Hepatic stellate cell (primary cell): ENCODE results near the gene ITGB4.

ENCODE experiments used
- DNase-seq: peaks from one replicate; pipeline ENCODE4 v3.0.0; 2011; ENCODE audit warnings: low spot score

Gene ITGB4

DNA sequence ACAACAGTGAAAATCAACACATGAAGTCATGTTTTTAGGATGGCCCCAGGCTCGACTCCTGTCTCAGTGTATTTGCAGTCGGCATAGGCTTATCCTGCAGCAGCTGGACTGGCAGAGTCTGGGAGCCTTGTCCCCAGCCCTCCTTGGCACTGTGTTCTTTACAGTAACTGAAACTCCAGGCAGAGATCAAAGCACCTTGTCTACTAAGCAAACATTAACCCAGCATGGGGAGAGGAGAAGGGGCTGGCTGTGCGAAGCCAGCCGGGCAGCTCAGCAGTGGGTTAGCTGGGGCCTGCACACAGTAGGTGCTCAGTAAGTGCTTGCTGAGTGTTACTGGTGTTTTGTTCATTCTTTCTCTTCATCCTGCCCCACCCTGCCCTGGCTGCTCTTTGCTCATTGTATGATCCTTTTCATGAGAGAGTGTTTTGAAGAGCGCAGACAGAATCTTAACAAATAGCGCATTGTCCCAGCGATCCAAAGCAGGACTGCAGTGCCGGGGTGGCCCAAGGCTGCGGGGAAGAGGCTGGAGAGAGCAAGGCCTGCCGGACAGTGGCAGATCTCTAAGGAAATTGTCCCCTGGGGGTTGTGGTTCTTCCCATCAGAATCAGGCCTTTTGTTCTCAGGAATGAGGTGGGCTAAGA, 23.5 kb upstream of the ITGB4 start:
- DNase-seq: no peak

DNA sequence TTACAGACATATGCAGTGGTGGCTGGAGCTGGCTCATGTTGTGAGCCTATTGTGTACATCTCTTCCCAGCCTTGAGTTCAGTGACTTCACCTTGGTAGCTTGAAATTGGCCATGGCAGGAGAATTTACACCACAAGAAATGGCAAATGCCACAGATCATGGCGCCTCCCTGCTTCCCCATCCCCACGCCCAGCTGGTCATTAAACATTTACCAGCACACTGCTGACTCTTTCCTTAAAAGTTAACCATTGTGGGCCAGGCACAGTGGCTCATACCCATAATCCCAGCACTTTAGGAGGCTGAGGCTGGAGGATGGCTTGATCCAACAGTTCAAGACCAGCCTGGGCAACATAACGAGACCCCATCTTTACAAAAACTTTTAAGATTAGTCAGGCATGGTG, 22.6 kb upstream of the ITGB4 start:
- DNase-seq: no peak

DNA sequence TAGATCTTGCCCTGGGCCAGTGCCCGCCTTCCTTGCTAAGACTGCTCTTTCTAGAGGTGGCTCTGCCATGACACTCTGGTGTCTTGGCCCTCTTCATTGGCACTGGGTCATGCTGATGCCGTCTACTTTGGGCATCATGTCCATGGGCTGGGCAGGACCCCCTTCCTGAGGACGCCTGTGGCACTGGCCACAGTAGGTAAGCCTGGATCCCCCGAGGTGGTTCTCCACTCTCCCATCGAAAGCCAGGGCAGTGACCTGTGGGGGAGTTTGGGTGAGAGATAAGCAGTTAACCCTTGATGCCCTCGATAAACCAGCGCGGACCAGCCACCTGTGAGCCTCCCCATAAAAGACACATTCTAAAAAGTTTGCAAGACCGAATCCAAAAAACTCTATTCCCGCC, 20.0 kb upstream of the ITGB4 start:
- no peak for DNase-seq

DNA sequence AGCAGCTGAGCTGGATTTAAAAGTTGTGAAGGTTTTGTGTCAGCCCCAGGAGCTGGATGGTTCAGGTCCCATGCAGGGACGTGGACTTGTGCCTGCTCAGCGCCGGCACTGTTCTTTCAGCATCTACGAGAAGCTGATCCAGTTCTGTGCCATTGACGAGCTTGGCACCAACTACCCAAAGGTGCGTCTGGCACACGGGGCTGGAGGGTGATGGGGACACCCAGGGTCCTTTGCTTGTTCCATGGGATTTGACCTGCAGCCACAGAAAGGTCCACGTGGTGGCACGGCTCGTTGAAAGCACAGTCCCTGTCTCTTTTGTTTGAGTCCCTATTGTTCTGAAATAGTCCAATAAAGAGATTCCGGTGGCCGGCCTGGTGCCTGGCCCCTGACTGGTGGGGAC, 18.1 kb upstream of the ITGB4 start:
- DNase-seq: no peak

DNA sequence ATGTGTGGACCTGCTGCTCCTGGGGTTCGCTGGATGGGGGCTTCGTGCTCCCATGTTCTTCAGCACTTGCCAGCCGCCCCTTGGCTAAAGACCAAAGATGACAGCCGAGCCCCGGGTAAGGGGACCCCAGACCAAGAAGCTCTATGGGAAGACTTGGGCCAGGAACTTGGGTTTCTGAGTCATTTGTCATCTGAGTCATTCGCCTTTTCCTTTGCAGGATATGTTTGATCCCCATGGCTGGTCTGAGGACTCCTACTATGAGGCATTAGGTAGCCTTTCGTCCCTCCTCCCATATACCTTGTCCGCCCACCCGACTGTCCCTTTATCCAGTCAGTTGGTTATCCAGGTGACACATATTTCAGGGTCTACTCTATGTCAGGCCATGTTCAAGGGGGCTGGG, 17.7 kb upstream of the ITGB4 start:
- no peak for DNase-seq

DNA sequence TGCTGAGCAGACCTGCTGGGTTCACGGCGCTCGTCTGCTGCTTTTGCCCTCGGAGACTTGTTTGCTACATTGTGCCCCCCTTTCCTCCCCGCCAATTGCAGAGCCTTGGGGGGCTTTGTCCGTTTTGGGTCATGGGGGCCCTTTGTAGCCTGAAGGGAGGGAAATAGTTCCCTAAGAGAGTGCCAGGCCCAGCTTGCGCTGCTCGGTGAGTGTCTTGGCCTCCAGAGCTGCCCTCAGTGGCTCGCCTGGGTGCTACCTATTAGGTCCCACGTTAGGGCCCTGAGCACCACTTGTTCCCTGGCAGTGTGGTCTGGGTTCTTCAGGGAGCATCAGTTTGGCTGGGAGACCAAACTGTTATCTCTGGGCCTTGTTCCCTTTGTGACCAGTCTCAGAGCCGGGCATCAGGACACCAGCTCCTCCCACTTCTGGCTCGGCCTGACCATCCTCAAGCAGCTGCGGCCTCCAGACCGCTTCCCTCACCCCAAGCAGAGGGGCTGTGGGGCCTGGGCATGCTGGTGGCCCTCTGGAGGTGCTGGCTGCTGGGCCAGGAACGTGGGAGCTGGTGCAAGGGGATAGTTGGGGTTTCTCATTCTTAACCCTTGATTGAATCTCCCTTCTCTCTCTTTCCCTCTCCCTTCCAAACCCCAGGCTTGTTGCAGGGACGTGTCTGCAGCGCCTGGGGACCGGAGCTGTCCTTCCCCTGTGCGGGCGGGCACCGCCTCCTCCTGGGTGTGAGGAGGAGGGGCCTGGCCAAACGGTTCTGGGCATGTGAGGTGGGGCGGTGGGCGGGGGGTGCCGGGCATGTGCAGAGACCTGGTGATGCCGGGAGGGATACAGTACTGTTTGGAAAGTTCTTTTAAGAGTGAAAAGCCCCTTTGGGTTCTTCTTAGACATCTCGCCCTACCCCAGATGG, 16.0 kb upstream of the ITGB4 start:
- DNase-seq: no peak

DNA sequence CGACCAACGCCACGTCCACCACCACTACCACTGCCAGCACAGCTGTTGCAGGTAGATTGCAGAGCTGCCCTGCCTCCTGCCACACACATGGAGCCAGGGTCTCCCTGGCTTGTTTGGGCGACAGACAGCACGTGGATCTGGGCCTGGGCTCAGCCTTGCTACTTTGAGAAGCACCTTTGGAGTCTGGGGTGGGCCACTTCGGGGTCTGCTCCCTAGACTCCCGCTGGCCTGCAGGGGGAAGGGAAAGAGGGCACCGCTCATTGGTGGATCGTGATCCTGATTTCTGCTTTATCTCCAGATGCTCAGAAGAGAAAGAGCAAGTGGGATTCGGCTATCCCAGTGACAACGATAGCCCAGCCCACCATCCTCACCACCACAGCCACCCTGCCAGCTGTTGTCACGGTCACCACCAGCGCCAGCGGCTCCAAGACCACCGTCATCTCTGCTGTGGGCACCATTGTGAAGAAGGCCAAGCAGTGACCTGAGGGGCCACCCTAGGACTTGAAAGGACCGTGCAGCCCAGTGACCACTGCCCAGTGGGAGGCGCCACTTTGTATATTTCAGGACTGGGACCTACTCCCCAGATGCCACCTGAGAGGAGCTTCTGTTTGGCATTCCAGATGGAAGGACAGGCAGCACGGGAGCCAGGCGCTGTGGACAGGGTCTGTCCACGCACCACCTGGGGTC, 15.1 kb upstream of the ITGB4 start:
- no peak for DNase-seq

DNA sequence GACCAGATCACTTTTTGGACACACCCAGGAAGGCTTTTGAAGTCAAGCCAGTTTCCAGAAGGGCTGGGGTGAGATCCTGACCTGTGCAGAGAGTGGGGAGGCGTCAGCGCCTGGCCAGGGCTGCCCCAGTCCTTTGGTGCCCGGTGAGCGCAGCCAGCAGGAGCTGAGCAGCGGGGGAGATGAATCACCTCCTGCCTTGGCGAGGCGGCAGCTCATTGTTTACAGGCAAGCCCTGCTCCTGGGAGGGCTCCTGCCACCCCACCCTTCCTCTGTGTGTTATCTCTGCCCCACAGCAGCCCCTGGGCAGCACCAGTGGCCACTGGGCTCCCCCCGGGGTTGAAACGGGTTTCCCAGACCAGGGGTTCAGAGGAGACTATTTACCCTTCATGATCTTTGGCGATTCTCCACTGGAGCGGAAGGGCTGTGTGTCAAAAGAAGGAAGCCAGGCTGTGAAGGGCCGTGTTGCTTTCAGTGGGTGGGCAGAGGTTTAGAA, 14.1 kb upstream of the ITGB4 start:
- DNase-seq: no peak

DNA sequence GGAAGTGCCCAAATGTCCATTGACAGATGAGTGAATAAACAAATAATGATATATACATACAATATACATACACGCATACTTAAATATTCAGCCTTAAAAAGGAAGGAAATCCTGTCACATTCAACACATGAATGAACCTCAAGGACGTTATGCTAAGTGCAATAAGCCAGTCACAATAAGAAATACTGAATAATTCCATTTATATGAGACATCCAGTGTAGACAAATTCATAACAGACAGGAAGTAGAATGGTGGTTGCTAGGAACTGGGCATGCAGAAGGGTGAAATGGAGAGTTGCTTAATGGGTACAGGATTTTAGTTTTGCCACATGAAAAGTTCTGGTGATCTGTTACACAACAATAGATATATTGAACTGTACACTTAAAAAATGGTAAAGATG, 8.8 kb upstream of the ITGB4 start:
- DNase-seq: no peak

DNA sequence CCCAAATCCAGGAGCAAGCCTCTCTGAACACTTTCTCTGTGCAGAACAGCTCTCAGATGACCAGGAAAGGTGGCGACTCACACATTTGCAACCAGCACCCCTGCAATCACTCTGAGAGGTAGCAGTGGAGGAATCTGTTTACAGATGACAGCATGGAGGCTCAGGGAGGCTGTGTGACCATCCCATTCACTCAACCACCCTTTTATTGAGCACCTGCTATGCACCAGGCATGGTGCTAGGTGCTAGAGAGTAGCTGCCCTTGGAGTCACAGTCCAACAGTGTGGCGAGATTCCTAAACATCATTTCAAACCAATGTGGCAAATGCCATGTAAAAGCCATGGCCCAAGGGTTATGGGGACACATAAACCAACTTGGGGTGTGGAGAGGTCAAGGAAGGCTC, 1.5 kb upstream of the ITGB4 start:
- DNase-seq: no peak

DNA sequence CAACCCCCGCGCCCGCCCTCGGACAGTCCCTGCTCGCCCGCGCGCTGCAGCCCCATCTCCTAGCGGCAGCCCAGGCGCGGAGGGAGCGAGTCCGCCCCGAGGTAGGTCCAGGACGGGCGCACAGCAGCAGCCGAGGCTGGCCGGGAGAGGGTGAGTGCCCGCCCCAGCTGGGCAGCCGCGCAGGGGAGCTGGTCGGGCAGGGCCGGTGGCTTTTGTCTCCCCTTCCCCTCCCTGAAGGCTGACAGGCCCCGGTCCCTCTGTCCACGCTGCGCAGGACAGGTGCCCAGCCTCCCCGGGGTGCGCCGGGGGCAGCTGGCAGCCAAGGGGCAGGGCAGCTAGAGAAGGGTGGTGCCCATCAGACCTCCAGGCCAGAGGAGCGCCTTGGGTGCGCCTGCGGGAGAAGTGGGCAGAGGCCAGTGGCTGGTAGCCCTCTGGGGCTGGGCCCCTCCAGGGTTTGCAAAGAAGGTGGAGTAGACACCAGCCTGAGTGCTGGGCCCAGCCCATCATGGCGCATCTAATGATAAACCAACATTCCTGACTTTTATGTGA, 278 bp downstream of the ITGB4 start:
- DNase-seq: no peak

DNA sequence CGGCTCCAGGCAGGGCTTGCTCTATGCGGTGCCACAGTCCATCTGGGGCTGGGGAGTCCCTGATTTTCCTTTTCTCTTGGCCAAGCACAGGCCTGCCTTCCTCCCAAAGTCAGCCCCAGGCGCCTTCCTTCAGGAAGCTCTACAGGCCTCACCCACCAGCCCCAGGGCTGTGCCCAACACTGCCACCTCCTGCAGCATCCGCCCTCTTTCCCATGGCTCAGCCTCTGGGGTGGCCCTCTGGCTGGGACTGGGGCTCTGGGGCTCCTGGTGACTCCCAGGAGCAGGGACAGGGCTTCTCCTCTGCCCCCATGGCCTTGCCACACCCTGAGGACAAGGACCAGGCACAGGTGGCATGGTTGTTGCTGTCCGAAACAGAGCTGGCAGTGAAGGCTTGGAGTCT, 817 bp downstream of the ITGB4 start:
- DNase-seq: no peak

DNA sequence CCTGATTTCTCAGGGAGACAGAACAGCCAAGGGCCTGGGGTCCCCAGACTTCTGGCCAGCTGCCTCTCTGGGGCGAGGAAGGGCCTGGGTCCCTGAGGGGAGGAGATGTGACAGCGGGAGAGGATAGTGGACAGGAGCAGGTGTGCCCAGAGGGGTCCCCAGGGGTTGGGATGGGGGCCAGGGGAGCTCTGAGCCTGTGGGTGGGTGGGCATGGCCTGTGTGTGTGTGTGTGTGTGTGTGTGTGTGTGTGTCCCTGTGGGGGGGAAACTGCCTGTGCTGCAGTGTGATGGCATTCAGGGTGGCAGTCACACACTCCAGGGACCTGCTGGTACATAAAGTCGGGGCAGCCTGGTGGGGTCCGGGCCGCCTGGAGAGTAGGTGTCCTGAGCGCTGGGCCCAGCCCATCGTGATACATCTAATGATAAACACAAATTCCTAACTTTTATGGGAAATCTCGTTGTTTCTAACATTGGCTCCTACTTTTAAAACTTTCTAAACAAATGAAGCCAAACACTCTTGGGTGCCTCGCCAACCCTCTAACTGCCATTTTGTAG, 1.4 kb downstream of the ITGB4 start:
- no peak for DNase-seq

DNA sequence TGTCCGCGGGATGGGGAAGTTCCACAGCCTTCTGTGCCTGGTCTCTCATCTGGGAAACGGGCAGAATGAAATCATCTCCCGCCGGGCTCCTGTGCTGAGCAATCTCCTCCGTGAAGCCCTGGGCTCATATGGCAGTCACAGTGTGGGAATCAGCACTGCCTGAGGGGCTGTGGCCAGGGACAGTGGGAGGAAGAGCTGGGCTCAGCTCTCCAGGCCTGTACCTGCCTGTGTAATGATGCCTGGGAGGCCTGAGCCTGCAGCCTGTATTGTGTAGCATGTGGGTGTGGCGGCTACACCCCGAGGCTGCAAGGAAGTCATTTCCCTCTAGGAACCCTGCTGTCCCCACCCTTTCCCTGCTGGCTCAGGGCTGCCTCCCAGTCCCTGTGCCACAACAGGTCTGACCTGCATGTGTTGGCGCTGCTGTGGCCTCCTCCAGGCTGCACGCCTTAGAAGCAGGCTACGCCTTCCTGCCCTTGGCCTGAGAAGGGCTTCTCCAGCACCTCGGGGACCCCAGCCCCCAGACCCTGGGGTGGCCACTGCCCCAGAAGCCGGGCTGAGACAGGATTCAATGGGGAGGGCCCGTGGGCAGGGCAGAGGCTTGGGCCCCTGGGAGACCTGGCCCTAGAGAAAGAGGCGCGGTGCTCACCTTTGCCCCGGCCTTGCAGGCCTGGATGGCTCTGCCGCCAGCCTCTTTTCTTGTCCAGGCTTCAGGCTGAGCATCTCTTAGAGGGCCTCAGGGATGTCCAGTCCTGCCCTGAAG, 2.1 kb downstream of the ITGB4 start:
- DNase-seq: no peak

DNA sequence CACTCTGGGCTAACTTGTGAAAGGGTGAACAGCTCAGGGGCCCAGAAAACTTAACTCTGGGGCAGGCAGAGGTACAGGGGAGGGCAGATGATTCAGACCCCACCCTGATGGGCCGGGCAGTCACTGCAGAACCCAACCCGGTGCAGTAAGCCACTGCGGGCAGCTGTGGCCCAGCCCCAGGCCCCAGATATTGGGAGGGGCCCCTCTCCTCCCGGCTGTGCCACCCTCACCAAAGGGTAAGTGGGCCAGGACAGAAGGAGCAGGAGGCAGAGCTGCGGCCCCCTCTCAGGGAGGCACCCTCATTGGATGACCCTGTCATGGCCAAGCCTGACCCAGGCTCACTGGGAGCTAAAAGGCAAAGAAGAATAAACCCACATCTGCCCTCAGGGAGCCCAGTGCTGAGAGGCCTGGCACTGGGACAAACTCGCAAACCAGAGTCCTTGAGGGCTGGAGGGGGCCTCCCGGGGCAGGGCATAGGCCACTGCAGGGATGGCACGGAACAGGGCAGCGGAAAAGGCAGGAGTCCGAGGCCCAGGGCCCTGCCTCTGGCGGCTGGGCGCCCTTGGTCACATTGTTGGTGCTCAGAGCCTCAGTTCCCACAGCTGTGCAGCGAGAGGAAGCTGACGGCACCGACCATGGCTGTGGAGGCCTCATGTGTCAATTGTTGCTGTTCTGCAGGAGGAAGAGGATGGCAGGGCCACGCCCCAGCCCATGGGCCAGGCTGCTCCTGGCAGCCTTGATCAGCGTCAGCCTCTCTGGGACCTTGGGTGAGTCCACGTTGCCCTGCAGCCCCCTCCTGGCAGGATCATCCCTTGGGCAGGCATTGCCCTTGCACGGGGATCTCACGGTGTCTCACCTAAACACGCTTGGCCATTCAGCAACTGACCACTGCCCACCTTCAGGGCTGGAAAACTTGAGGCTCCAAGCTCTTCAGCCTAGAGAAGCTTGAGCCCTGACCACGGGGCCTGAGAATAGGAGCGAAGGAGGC, 3.1 kb downstream of the ITGB4 start:
- no peak for DNase-seq

DNA sequence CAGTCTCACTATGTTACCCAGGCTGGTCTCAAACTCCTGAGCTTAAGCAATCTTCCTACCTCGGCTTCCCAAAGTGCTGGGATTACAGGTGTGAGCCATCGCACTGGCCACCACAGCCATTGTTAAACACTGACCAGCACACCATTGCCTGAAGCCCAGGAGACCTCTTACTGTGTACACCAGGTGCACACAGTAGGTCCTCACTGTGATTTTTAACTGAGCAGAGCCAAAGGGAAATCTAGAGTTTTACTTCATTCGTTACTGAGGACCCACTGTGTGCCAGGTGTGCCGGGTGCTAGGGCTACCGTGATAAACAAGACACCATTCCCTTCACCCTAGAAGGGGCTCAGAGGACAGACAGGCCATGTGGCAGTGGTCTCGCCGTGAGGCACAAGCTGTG, 4.2 kb downstream of the ITGB4 start:
- no peak for DNase-seq

DNA sequence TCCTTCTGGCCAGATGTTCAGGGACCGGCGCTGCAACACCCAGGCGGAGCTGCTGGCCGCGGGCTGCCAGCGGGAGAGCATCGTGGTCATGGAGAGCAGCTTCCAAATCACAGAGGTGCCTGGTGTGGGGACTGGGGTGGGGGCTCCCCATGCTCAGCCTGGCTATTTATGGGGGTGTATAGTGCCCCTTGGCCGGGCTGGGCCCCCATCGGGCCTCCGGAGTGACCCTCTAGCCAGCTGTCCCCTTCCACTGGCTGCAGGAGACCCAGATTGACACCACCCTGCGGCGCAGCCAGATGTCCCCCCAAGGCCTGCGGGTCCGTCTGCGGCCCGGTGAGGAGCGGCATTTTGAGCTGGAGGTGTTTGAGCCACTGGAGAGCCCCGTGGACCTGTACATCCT, 6.1 kb downstream of the ITGB4 start:
- DNase-seq: no peak

DNA sequence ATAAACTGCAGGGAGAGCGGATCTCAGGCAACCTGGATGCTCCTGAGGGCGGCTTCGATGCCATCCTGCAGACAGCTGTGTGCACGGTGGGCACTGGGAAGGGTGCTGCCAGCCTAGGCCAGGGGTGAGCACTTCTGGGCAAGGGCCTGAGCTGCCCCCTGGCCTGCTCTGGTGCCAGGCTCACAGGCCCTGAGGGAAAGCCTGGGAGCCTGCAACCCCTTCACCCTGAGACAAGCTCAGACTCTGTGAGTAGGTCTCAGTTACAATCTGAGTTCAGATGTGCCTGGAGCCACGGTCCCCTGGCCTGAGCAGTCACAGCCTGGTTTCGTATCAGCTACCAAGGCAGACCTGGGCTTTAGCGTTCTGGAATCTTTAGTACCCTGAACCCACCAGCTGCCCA, 8.1 kb downstream of the ITGB4 start:
- no peak for DNase-seq

DNA sequence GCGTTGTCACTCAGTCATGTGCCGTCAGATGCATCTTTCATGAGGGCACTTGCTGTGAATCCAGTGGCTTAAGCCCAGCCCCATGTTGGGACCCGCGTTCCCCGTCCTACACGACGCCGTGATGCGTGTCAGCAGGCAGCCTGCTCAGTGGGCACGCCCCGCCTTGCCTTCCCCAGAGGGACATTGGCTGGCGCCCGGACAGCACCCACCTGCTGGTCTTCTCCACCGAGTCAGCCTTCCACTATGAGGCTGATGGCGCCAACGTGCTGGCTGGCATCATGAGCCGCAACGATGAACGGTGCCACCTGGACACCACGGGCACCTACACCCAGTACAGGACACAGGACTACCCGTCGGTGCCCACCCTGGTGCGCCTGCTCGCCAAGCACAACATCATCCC, 8.8 kb downstream of the ITGB4 start:
- DNase-seq: no peak

DNA sequence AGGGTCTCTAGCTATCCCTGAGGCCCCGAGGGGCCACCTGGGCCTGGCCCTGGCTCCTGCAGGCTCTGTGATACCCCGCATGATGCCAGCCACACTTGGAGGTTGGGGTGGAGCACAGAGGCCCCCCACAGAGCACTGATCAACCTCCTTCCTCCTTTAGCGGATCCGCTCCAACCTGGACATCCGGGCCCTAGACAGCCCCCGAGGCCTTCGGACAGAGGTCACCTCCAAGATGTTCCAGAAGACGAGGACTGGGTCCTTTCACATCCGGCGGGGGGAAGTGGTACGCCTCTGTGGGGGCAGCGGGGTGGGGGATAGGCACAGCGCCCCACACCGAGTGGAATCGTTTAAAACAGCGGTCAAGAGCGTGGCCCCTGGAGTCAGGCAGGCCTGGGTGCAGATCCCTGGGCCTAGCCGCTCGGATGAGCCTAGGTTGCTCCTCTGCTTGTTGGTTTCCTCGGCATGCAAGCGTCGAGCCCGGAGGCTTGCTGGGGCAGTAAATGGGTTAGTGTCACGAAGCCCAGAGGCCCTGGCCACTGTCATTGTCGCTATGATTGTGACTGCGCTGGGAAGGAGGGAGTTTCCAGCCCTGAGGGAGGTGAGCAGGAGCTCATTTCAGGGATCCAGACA, 9.9 kb downstream of the ITGB4 start:
- no peak for DNase-seq
